ENCODE measurements around the gene KRTAP20-1. TPM values are rescaled to one million over a fixed set of nuclear protein-coding genes. Genes with fewer than 3 reads are reported as not detected.

KRTAP20-1 gene
- polyA plus RNA-seq, 2 of the 4 experiments (the other 2 are of a cell fraction), result not detected

GRCh38 chr21:30612132-30612531, 4.1 kb upstream of the KRTAP20-1 start (continued):
- no peak for TF ChIP-seq CTCF (IDR thresholded peaks at IDR 0.05)
- TF ChIP-seq KDM1A (IDR thresholded peaks at IDR 0.05; ENCODE audit: low read depth), result no peak
- TF ChIP-seq NPAS2 (CRISPR knock-in tag; IDR thresholded peaks at IDR 0.05; ENCODE audit: borderline replicate concordance), result no peak
- TF ChIP-seq TFCP2L1 (CRISPR knock-in tag; IDR thresholded peaks at IDR 0.05), result no peak
- no peak for TF ChIP-seq CHD2 (IDR thresholded peaks at IDR 0.05; ENCODE audit: low read length, partially characterized antibody)
- no peak for TF ChIP-seq ATOH8 (CRISPR knock-in tag; IDR thresholded peaks at IDR 0.05; ENCODE audit: low read depth)

GRCh38 chr21:30613836-30614235, 2.4 kb upstream of the KRTAP20-1 start, which contains the start of gene KRTAP6-1:
Gene KRTAP6-1 (minus strand): TSS chr21:30613930. CDS start chr21:30613904, 26 bp downstream.
- no peak for FAIRE-seq
- H3K4me2 ChIP-seq, result no peak within 1 kb of the TSS
- no peak within 1 kb of the TSS for H3K27ac ChIP-seq
- POLR2A ChIA-PET, result no interaction called here
- no peaks in the 10 kb centered on the region for H3K4me1 ChIP-seq
- no peak within 1 kb of the TSS for H3K4me3 ChIP-seq
- H3K9me3 ChIP-seq, result no peaks in the 10 kb centered on the region
- ATAC-seq, result no peak
- TF ChIP-seq MAX (IDR thresholded peaks at IDR 0.05) (no peak), HDAC2 (IDR thresholded peaks at IDR 0.05) (no peak), CHD2 (IDR thresholded peaks at IDR 0.05; ENCODE audit: low read length, partially characterized antibody) (no peak), ZSCAN20 (CRISPR knock-in tag; IDR thresholded peaks at IDR 0.05) (no peak), RNF2 (IDR thresholded peaks at IDR 0.05; ENCODE audit: borderline replicate concordance, low read depth) (no peak), FOXS1 (CRISPR knock-in tag; IDR thresholded peaks at IDR 0.05) (no peak), HMGXB4 (CRISPR knock-in tag; IDR thresholded peaks at IDR 0.05; ENCODE audit: borderline replicate concordance) (no peak), FOSL2 (IDR thresholded peaks at IDR 0.05) (no peak), FOSL2 (CRISPR knock-in tag; IDR thresholded peaks at IDR 0.05) (no peak), MAFK (IDR thresholded peaks at IDR 0.05; ENCODE audit: partially characterized antibody) (no peak), ZC3H11A (IDR thresholded peaks at IDR 0.05) (no peak)
- TF ChIP-seq, protein P1, sequence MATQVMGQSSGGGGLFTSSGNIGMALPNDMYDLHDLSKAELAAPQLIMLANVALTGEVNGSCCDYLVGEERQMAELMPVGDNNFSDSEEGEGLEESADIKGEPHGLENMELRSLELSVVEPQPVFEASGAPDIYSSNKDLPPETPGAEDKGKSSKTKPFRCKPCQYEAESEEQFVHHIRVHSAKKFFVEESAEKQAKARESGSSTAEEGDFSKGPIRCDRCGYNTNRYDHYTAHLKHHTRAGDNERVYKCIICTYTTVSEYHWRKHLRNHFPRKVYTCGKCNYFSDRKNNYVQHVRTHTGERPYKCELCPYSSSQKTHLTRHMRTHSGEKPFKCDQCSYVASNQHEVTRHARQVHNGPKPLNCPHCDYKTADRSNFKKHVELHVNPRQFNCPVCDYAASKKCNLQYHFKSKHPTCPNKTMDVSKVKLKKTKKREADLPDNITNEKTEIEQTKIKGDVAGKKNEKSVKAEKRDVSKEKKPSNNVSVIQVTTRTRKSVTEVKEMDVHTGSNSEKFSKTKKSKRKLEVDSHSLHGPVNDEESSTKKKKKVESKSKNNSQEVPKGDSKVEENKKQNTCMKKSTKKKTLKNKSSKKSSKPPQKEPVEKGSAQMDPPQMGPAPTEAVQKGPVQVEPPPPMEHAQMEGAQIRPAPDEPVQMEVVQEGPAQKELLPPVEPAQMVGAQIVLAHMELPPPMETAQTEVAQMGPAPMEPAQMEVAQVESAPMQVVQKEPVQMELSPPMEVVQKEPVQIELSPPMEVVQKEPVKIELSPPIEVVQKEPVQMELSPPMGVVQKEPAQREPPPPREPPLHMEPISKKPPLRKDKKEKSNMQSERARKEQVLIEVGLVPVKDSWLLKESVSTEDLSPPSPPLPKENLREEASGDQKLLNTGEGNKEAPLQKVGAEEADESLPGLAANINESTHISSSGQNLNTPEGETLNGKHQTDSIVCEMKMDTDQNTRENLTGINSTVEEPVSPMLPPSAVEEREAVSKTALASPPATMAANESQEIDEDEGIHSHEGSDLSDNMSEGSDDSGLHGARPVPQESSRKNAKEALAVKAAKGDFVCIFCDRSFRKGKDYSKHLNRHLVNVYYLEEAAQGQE (IDR thresholded peaks at IDR 0.05), result no peak
- TF ChIP-seq, protein P2, sequence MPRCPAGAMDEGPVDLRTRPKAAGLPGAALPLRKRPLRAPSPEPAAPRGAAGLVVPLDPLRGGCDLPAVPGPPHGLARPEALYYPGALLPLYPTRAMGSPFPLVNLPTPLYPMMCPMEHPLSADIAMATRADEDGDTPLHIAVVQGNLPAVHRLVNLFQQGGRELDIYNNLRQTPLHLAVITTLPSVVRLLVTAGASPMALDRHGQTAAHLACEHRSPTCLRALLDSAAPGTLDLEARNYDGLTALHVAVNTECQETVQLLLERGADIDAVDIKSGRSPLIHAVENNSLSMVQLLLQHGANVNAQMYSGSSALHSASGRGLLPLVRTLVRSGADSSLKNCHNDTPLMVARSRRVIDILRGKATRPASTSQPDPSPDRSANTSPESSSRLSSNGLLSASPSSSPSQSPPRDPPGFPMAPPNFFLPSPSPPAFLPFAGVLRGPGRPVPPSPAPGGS (IDR thresholded peaks at IDR 0.05), result no peak
- DNase-seq (ENCODE audit: low read depth in 1 of 2, low spot score in 1 of 2), result no peak
- CTCF ChIA-PET, result no interaction called here
- WGBS (ENCODE audit: missing lambda C conversion rate), result 36% methylated on average over 2 of the region's 2 CpGs

All from A549 (cell line).